CD4-positive, alpha-beta T cell treated with Interferon gamma for 1 hour (primary cell): Measurements from ENCODE around the gene MYO19.
"Not testable (repeated sequence)": the region's sequence is repeated elsewhere in the genome, so short reads cannot be mapped to it uniquely, and the experiment has no call there.

Experiments
- DNase-seq: peaks from one replicate; pipeline ENCODE4 v3.0.0-alpha.2; 2020

MYO19 gene

GRCh38 chr17:36532435-36532975 is 2.2 kb downstream of the MYO19 start:
- no peak for DNase-seq

GRCh38 chr17:36529121-36529520 is 5.5 kb downstream of the MYO19 start:
- no peak for DNase-seq

- DNase-seq, result no peak
Measured at GRCh38 chr17:36527621-36528250, 6.9 kb downstream of the MYO19 start.

- DNase-seq, result no peak
Measured at GRCh38 chr17:36525888-36526287, 8.8 kb downstream of the MYO19 start.

- DNase-seq, result no peak
Measured at GRCh38 chr17:36525113-36525512, 9.6 kb downstream of the MYO19 start.

GRCh38 chr17:36524428-36524876 is 10.2 kb downstream of the MYO19 start:
- no peak for DNase-seq

GRCh38 chr17:36523113-36523512 is 11.6 kb downstream of the MYO19 start:
- no peak for DNase-seq

- DNase-seq, result no peak
Measured at GRCh38 chr17:36515837-36516236, 18.8 kb downstream of the MYO19 start.

- no peak for DNase-seq
Measured at GRCh38 chr17:36514856-36515255, 19.8 kb downstream of the MYO19 start.

- no peak for DNase-seq
Measured at GRCh38 chr17:36512641-36513040, 22.0 kb downstream of the MYO19 start.

- no peak for DNase-seq
Measured at GRCh38 chr17:36511216-36511615, 23.5 kb downstream of the MYO19 start.

GRCh38 chr17:36510636-36511035 is 24.0 kb downstream of the MYO19 start:
- no peak for DNase-seq

- no peak for DNase-seq
Measured at GRCh38 chr17:36509272-36509985, 25.2 kb downstream of the MYO19 start.

GRCh38 chr17:36508439-36508838 is 26.2 kb downstream of the MYO19 start:
- DNase-seq, result not testable (repeated sequence)

- no peak for DNase-seq
Measured at GRCh38 chr17:36507266-36507665, 27.4 kb downstream of the MYO19 start.

- no peak for DNase-seq
Measured at GRCh38 chr17:36506831-36507230, 27.8 kb downstream of the MYO19 start.

- no peak for DNase-seq
Measured at GRCh38 chr17:36506249-36506826, 28.3 kb downstream of the MYO19 start.

GRCh38 chr17:36505171-36505570 is 29.5 kb downstream of the MYO19 start:
- no peak for DNase-seq

GRCh38 chr17:36504156-36504545 is 30.5 kb downstream of the MYO19 start:
- DNase-seq, result no peak

- DNase-seq, result no peak
Measured at GRCh38 chr17:36503456-36504155, 31.1 kb downstream of the MYO19 start.

GRCh38 chr17:36501963-36502362 is 32.7 kb downstream of the MYO19 start:
- no peak for DNase-seq

GRCh38 chr17:36501351-36501750 is 33.3 kb downstream of the MYO19 start:
- DNase-seq, result no peak

- DNase-seq, result no peak
Measured at GRCh38 chr17:36500745-36501225, 33.9 kb downstream of the MYO19 start.
